A549 (cell line): ENCODE measurements around the gene SASS6. TPM values are rescaled to one million over a fixed set of nuclear protein-coding genes. Genes with fewer than 3 reads are reported as not detected.

Experiments used
- ATAC-seq, 2 experiments: fragments of 200-7000 bp in 1 of 2; fragments of >200 bp in 1 of 2; cut with Nextera tagmentation in 1 of 2; cut with Tn5 transposase in 1 of 2; 3 replicates each; pipeline versions ENCODE4 v1.8.0 to v1.9.1; 2018 to 2020; ENCODE audit warnings: mild to moderate bottlenecking in 1 of 2, moderate library complexity in 1 of 2
- CTCF ChIA-PET: fragments of 300-600 bp; sonication (Branson Sonifier 250); formaldehyde crosslinking; extraction: SDS; loops from one replicate; lab custom pipeline; 2021; ENCODE audit warnings: antibody characterized with exemption, inconsistent platforms; lab: Yijun Ruan, JAX
- POLR2A ChIA-PET: fragments of 350-600 bp; formaldehyde crosslinking; extraction: SDS; loops from one replicate; lab custom pipeline; 2021; ENCODE audit warnings: antibody characterized with exemption, inconsistent platforms; lab: Yijun Ruan, JAX
- DNase-seq, 2 experiments: peaks; one replicate each; pipeline versions ENCODE4 v3.0.0 to v3.0.0-alpha.2; 2011 to 2016; ENCODE audit warnings: low read depth in 1 of 2, low spot score in 1 of 2
- FAIRE-seq: peaks from 2 replicates; lab custom pipeline; 2011; peaks lifted over from hg19 to GRCh38; lab: Jason Lieb, UNC
- H3K27ac ChIP-seq, 2 experiments: fragments of >200 bp; sonication (Bioruptor Twin); formaldehyde crosslinking; 3 replicates each; pipeline ENCODE4 v1.5.1; 2016 to 2017
- H3K4me1 ChIP-seq: fragments of >200 bp; sonication (Bioruptor Twin); formaldehyde crosslinking; 3 replicates; pipeline ENCODE4 v1.6.1; 2016
- H3K4me2 ChIP-seq: fragments of >200 bp; sonication (Bioruptor Twin); formaldehyde crosslinking; 3 replicates; pipeline ENCODE4 v1.6.1; 2016
- H3K4me3 ChIP-seq: fragments of >200 bp; sonication (Bioruptor Twin); formaldehyde crosslinking; 3 replicates; pipeline ENCODE4 v1.5.1; 2016
- H3K9me3 ChIP-seq: fragments of >200 bp; sonication (Bioruptor Twin); formaldehyde crosslinking; 3 replicates; pipeline ENCODE4 v1.6.1; 2016
- BCL3 ChIP-seq: fragments of >200 bp; sonication (Bioruptor Twin); formaldehyde crosslinking; IDR thresholded peaks from 3 replicates; pipeline ENCODE4 v1.6.1; 2016
- BHLHE40 ChIP-seq: IDR thresholded peaks from 2 replicates; pipeline ENCODE4 v1.6.1; 2012; ENCODE audit warnings: low read depth, low read length, inconsistent platforms
- CHD2 ChIP-seq: fragments of 150-350 bp; IDR thresholded peaks from 2 replicates; pipeline ENCODE4 v1.6.1; 2014; ENCODE audit warnings: low read length; ENCODE audit not compliant: partially characterized antibody
- EHF ChIP-seq: fragments of 250-450 bp; sonication (Bioruptor Pico); IDR thresholded peaks from 2 replicates; pipeline ENCODE4 v1.5.0; 2020; ENCODE audit warnings: mild to moderate bottlenecking
- EHMT2 ChIP-seq: fragments of 200-600 bp; sonication (generic); IDR thresholded peaks from 2 replicates; pipeline ENCODE4 v1.6.1; 2016; ENCODE audit warnings: antibody characterized with exemption, low read depth, mild to moderate bottlenecking, moderate library complexity
- FOSL2 ChIP-seq, 2 experiments: fragments of 450-650 bp in 1 of 2; fragments of >200 bp in 1 of 2; sonication (Bioruptor Twin) in 1 of 2; formaldehyde crosslinking; IDR thresholded peaks; 2 replicates each; pipeline versions ENCODE4 v1.5.0 to v1.6.1; 2016 to 2020; ENCODE audit warnings: mild to moderate bottlenecking in 1 of 2, moderate library complexity in 1 of 2
- GATA3 ChIP-seq: IDR thresholded peaks from 2 replicates; pipeline ENCODE4 v1.6.1; 2012; ENCODE audit warnings: borderline replicate concordance
- HEYL ChIP-seq: fragments of 250-450 bp; sonication (Bioruptor Pico); IDR thresholded peaks from 2 replicates; pipeline ENCODE4 v1.8.0; 2021; ENCODE audit warnings: mild to moderate bottlenecking, moderate library complexity
- HMGXB4 ChIP-seq: fragments of 250-450 bp; sonication (Bioruptor Pico); IDR thresholded peaks from 2 replicates; pipeline ENCODE4 v1.5.0; 2021; ENCODE audit warnings: mild to moderate bottlenecking, moderate library complexity, borderline replicate concordance
- JUNB ChIP-seq: fragments of >200 bp; sonication (Bioruptor Twin); formaldehyde crosslinking; IDR thresholded peaks from 2 replicates; pipeline ENCODE4 v1.6.1; 2016
- KDM1A ChIP-seq: fragments of 200-600 bp; sonication (generic); IDR thresholded peaks from 2 replicates; pipeline ENCODE4 v1.6.1; 2016; ENCODE audit warnings: low read depth, mild to moderate bottlenecking
- MAZ ChIP-seq: fragments of 150-350 bp; IDR thresholded peaks from 2 replicates; pipeline ENCODE4 v1.6.1; 2014; ENCODE audit warnings: antibody characterized with exemption, low read depth, low read length, borderline replicate concordance
- MYC ChIP-seq: IDR thresholded peaks from 2 replicates; pipeline ENCODE4 v1.6.1; 2012; ENCODE audit warnings: mild to moderate bottlenecking, inconsistent platforms, low read length, improper control_type of control experiment, borderline replicate concordance
- NFE2L2 ChIP-seq: fragments of 150-350 bp; conservative IDR thresholded peaks from 2 replicates; pipeline ENCODE4 v1.6.1; 2014; ENCODE audit warnings: low read length
- NPAS2 ChIP-seq: fragments of 250-450 bp; sonication (Bioruptor Pico); IDR thresholded peaks from 2 replicates; pipeline ENCODE4 v1.8.0; 2022; ENCODE audit warnings: mild to moderate bottlenecking, moderate library complexity, borderline replicate concordance
- RARB ChIP-seq: fragments of 250-450 bp; sonication (Bioruptor Pico); IDR thresholded peaks from 2 replicates; pipeline ENCODE4 v1.8.0; 2021; ENCODE audit warnings: mild to moderate bottlenecking, moderate library complexity
- RNF2 ChIP-seq: fragments of 200-600 bp; sonication (generic); IDR thresholded peaks from 2 replicates; pipeline ENCODE4 v1.6.1; 2016; ENCODE audit warnings: low read depth, mild to moderate bottlenecking, antibody characterized with exemption, moderate library complexity, borderline replicate concordance
- SMC3 ChIP-seq: fragments of >200 bp; sonication (Bioruptor Twin); formaldehyde crosslinking; IDR thresholded peaks from 3 replicates; pipeline ENCODE4 v1.6.1; 2018; ENCODE audit warnings: inconsistent platforms
- SREBF2 ChIP-seq: fragments of 450-650 bp; IDR thresholded peaks from 2 replicates; pipeline ENCODE4 v1.6.1; 2014; ENCODE audit warnings: mild to moderate bottlenecking, moderate library complexity
- TP53 ChIP-seq: fragments of 250-450 bp; sonication (Bioruptor Pico); IDR thresholded peaks from 2 replicates; pipeline ENCODE4 v1.5.0; 2021; ENCODE audit warnings: mild to moderate bottlenecking, moderate library complexity
- USF2 ChIP-seq: fragments of 450-650 bp; IDR thresholded peaks from 2 replicates; pipeline ENCODE4 v1.6.1; 2014; ENCODE audit warnings: antibody characterized with exemption
- ZC3H11A ChIP-seq: fragments of 450-650 bp; IDR thresholded peaks from 2 replicates; pipeline ENCODE4 v1.6.1; 2014; ENCODE audit warnings: antibody characterized with exemption, mild to moderate bottlenecking
- ZFP36 ChIP-seq: fragments of 450-650 bp; IDR thresholded peaks from 2 replicates; pipeline ENCODE4 v1.6.1; 2014; ENCODE audit warnings: borderline replicate concordance; ENCODE audit not compliant: partially characterized antibody
- WGBS: methylation state at CpG from one replicate; pipeline ENCODE4 v1.1.6; 2017; ENCODE audit errors: missing lambda C conversion rate; 5-methylcytosine and 5-hydroxymethylcytosine counted together
- polyA plus RNA-seq, 4 experiments: library from polyadenylated mRNA; depleted of rRNA in 3 of 4; stranded (reverse); fragments of >200 nt; fragmentation: RNase III in 1 of 4; extraction: RNeasy Plus Mini Kit Qiagen cat#74134 plus additional on column Dnase treatment in 1 of 4; gene quantifications; 2 replicates in 3 of 4; 3 replicates in 1 of 4; pipeline ENCODE4 v1.2.3, GENCODE V29; 2011 to 2017
- TF ChIP-seq, protein P1 (sequence below): fragments of 200-600 bp; sonication (generic); IDR thresholded peaks from 2 replicates; pipeline ENCODE4 v1.6.1; 2016; ENCODE audit warnings: antibody characterized with exemption, mild to moderate bottlenecking, moderate library complexity

Gene SASS6
- polyA plus RNA-seq, 2 of the 4 experiments (the other 2 are of a cell fraction): 4.0 to 5.2 TPM

- Histone ChIP-seq H3K9me3 (no peaks in the 10 kb centered on the region), H3K4me1 (peaks cover 24% of the 10 kb centered on the region), H3K4me2 (peak overlapping the region; percentile 81), H3K4me3 (peak overlapping the region; percentile 95), H3K27ac (peak overlapping the region in 1 of 2 experiments; percentile 83; a peak in 2 of 6 replicates)
- ATAC-seq (no peak), DNase-seq (no peak), FAIRE-seq (no peak)
- ChIA-PET POLR2A (no interaction called here), CTCF (no interaction called here)
- TF ChIP-seq KDM1A (no peak), MAZ (no peak), FOSL2 (IDR thresholded peaks at IDR 0.05) (no peak), FOSL2 (CRISPR knock-in tag; IDR thresholded peaks at IDR 0.05) (no peak), TP53 (CRISPR knock-in tag) (no peak), MYC (no peak), ZFP36 (no peak), EHF (CRISPR knock-in tag) (no peak)
- TF ChIP-seq, protein P1, sequence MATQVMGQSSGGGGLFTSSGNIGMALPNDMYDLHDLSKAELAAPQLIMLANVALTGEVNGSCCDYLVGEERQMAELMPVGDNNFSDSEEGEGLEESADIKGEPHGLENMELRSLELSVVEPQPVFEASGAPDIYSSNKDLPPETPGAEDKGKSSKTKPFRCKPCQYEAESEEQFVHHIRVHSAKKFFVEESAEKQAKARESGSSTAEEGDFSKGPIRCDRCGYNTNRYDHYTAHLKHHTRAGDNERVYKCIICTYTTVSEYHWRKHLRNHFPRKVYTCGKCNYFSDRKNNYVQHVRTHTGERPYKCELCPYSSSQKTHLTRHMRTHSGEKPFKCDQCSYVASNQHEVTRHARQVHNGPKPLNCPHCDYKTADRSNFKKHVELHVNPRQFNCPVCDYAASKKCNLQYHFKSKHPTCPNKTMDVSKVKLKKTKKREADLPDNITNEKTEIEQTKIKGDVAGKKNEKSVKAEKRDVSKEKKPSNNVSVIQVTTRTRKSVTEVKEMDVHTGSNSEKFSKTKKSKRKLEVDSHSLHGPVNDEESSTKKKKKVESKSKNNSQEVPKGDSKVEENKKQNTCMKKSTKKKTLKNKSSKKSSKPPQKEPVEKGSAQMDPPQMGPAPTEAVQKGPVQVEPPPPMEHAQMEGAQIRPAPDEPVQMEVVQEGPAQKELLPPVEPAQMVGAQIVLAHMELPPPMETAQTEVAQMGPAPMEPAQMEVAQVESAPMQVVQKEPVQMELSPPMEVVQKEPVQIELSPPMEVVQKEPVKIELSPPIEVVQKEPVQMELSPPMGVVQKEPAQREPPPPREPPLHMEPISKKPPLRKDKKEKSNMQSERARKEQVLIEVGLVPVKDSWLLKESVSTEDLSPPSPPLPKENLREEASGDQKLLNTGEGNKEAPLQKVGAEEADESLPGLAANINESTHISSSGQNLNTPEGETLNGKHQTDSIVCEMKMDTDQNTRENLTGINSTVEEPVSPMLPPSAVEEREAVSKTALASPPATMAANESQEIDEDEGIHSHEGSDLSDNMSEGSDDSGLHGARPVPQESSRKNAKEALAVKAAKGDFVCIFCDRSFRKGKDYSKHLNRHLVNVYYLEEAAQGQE: no peak
- 76% methylated on average over 8 of the region's 8 CpGs for WGBS
Observed at GRCh38 chr1:100131623-100132022, 1.1 kb downstream of the SASS6 start.

- ChIA-PET CTCF (interaction anchor here (0.6 kb wide), 1 partner anchor 87 kb away, joined by 4 read pairs; no protein-coding TSS in a partner anchor), POLR2A (no interaction called here)
- DNase-seq (no peak), FAIRE-seq (no peak), ATAC-seq (no peak)
- TF ChIP-seq MAZ: no peak
- no peak for TF ChIP-seq EHMT2
- no peak for TF ChIP-seq EHF (CRISPR knock-in tag)
- no peak for TF ChIP-seq RARB
- no peak for TF ChIP-seq KDM1A
- no peak for TF ChIP-seq HMGXB4
- TF ChIP-seq JUNB: no peak
- TF ChIP-seq BCL3: no peak
- TF ChIP-seq CHD2: no peak
- TF ChIP-seq USF2: no peak
- no peak for TF ChIP-seq SREBF2
- no peak for TF ChIP-seq RNF2
- TF ChIP-seq HEYL (CRISPR knock-in tag): no peak
- TF ChIP-seq BHLHE40: no peak
- TF ChIP-seq NFE2L2: no peak
- no peak for TF ChIP-seq SMC3
- TF ChIP-seq GATA3: no peak
- TF ChIP-seq ZC3H11A: no peak
- TF ChIP-seq NPAS2 (CRISPR knock-in tag): no peak
- H3K27ac ChIP-seq: no peak overlapping the region
- peaks cover 24% of the 10 kb centered on the region for H3K4me1 ChIP-seq
- H3K4me2 ChIP-seq: peak overlapping the region; percentile 81
- no peak overlapping the region for H3K4me3 ChIP-seq
- WGBS: 68% methylated on average over 5 of the region's 5 CpGs
- no peaks in the 10 kb centered on the region for H3K9me3 ChIP-seq
Observed at GRCh38 chr1:100130552-100131077, 2.1 kb downstream of the SASS6 start.
